ENCODE data around the gene MROH2B.

GRCh38 chr5:40987349-40987748 lies 83.8 kb downstream of the MROH2B start:
- TF ChIP-seq FOXM1 (IDR thresholded peaks at IDR 0.05; ENCODE audit: borderline replicate concordance) (no peak), ZNF384 (IDR thresholded peaks at IDR 0.05) (no peak), SP1 (IDR thresholded peaks at IDR 0.05) (no peak), BHLHE40 (IDR thresholded peaks at IDR 0.05; ENCODE audit: borderline replicate concordance) (no peak), SUZ12 (IDR thresholded peaks at IDR 0.05) (no peak), FOXA1 (IDR thresholded peaks at IDR 0.05) (no peak), L3MBTL2 (conservative IDR thresholded peaks at IDR 0.05) (no peak), FOXK2 (IDR thresholded peaks at IDR 0.05) (no peak)

Data from HEK293T (cell line).